Posterior vena cava (tissue), 2 donors: Measurements from ENCODE around the gene NTRK2. TPM values are rescaled to one million over a fixed set of nuclear protein-coding genes. Genes with fewer than 3 reads are reported as not detected.

ENCODE experiments used
- DNase-seq: peaks from one replicate; pipeline ENCODE4 v3.0.0-alpha.2; 2020; ENCODE audit warnings: low spot score
- intact Hi-C, 2 donors: fragments of 100-400 bp; cut with DNase I; formaldehyde crosslinking; loops; one replicate each; pipeline versions ENCODE4 v1.14.1 to v1.14.2; 2022 to 2023
- total RNA-seq, 2 donors: library from RNA; stranded (reverse); fragmentation: NEBNext Ultra II Directional; extraction: Animal tissue kit (Norgen Biotek cat#: 25700); gene quantifications; one replicate each; pipeline ENCODE4 v1.2.1, GENCODE V29; 2021
- donor health status: DM: yes; HTN: yes; CAD: no.
- donor health status: DM: yes; HTN: yes; CAD: no.

The NTRK2 gene
- total RNA-seq, 2 donors from 2014 or later, result 19.2 to 43.8 TPM

- DNase-seq, result no peak
These were observed 344.8 kb downstream of the NTRK2 start for GRCh38 chr9:85014292-85014691.

DNA sequence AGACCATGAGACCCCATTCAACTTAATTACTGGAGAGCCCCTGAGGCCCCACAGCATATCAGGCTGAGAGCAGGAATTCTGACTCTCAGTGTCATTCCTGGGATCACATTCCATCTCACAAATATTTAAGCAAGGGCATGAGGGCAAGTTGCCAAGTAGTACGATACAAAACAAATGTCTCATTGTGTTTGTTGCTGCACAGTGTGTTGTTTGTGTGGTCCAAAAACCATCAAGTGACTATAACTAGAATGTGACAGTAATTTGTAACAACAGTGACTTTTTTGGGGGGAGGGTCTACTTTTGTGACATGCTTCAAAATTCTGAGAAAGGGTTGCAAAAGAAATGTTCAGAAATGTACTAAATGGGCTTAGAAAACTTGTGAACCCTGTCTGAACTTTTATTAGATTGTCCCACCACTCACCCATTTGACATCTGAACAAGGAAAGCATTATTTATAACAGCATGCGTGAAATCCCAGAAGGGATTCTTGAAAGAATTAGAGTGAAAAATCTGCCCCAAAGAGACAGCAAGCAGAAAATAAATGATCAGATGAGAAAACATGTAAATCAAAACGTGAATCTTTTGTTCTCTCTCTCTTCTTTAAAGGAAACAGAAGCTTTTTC lies 347.0 kb downstream of the NTRK2 start:
- DNase-seq, result no peak
- intact Hi-C loops, result no loop called here

More at GRCh38 chr9:85014292-85014691, 344.8 kb downstream of the NTRK2 start:
- intact Hi-C loops, result no loop called here

DNA sequence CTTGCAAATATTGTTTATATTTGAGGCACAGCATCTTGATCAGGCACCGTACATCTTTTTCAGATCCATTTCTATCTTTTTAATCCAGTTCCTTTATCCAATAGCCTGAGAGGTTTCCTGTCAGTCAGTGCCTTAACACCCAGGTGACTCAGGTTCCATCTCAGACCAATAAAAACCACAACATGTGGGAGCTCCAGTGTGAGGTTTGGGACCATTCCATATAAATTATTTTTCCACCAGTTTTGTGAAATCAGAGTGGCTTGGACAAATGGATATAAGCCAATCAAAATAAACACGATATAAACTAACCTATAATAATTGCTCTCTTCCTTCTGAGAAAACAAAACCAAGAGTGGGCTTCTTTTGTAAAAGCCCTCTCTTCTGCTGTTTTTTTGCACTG lies 351.3 kb downstream of the NTRK2 start:
- DNase-seq, result no peak
- intact Hi-C loops, result no loop called here

- no peak for DNase-seq
- intact Hi-C loops, result no loop called here
These were observed 352.2 kb downstream of the NTRK2 start for GRCh38 chr9:85021686-85022085.

DNA sequence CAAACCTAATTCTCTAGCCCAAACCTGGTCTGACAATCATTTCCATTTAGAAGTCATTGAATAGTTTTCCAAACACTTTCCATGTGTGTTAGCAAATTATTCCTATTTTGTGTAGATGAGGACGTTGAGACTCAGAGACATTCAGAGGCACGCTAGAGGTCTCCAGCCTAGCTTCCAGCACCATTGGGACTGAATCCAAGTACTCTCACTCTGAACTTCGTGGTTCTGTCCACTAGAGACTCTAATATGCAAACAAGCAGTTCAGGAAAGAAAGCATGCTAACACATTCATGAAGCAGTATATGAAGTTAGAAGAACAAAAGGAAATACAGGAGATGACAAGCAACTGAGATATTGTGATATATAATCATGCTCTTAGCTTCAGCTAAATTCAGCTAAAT lies 354.8 kb downstream of the NTRK2 start:
- DNase-seq, result no peak
- intact Hi-C loops, result no loop called here

GRCh38 chr9:85025638-85026037 lies 356.1 kb downstream of the NTRK2 start:
- no peak for DNase-seq
- intact Hi-C loops, result no loop called here

DNA sequence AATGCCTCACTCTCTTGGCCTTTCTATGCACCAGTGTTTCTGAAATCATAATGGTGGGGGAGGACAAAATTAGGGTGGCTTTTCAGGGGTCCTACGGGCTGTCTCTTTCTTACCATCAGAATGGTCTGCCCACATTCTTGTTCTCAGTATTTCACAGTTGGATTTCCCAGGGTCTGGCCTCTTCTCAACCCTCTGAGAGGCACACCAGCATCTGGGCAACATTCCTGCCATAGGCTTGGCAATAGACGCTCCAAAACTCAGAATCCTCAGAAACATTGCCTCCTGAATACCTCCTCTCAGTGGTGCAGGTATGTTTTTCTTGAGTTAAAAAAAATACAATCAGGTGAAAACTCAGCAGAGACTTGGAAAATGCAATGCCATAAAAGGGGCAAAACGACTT lies 358.3 kb downstream of the NTRK2 start:
- no peak for DNase-seq
- intact Hi-C loops, result no loop called here

- intact Hi-C loops, result no loop called here
These were observed 360.8 kb downstream of the NTRK2 start for GRCh38 chr9:85030316-85030715.

DNA sequence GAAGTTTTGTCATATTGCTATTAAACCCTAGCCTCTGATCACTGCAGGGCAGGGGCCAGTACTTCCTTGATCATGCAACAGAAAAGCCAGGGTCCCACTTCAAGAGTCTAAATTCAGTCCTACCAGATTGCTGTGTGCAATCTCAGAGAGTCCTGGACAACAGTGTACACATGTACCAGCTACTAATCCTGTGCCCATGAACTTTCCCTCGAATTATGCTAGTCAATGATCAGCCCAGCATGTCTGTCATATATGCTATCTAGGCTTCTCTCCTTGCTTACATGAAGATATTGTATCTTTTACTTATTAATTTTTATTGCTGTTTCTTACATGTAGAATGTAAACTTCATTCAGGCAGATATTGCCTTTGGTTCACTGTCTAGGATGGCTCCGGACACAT lies 367.0 kb downstream of the NTRK2 start:
- intact Hi-C loops, result no loop called here
- DNase-seq, result no peak

More at GRCh38 chr9:85030316-85030715, 360.8 kb downstream of the NTRK2 start:
- DNase-seq, result no peak

GRCh38 chr9:85038061-85038460 lies 368.5 kb downstream of the NTRK2 start:
- intact Hi-C loops, result no loop called here
- DNase-seq, result no peak

DNA sequence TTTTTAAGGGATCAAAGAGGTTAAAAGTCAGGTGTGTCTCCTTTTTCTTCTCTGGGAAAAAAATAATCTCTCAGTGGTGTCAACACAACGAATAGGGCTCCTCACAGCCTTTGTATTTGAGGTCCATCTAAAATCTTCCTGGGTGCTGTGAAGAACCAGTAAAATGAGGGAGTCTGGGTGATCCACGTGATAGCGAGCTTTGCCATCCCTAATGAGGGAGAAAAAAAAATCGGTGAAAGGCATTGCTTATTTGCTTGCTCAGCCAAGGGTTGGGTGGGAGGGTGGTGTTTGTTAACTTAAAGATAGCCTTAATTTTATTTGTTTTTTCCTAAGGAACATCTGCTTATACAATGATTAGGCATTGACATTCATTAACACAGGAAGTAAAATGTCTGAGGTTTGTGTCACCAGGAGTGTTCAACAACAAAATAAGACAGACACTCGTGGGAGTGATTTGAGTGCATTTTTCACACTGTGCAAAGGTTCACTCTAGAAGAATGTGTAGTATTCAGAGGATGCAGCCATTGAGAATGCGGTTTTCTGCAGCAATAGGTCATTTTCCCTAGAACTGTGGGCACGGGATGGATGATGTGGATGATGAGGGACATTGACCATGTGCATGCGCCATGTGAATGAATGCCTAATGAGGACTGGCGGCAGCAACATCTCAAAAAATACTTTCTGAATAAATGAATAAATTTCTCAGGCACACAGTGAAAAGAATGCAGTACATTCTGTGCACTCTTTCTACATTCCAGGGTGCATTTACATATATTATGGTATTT lies 369.5 kb downstream of the NTRK2 start:
- intact Hi-C loops, result no loop called here
- DNase-seq, result no peak

GRCh38 chr9:85040146-85040545 lies 370.6 kb downstream of the NTRK2 start:
- intact Hi-C loops, result no loop called here
- DNase-seq, result no peak

- intact Hi-C loops, result no loop called here
- DNase-seq, result no peak
These were observed 371.4 kb downstream of the NTRK2 start for GRCh38 chr9:85040821-85041465.

DNA sequence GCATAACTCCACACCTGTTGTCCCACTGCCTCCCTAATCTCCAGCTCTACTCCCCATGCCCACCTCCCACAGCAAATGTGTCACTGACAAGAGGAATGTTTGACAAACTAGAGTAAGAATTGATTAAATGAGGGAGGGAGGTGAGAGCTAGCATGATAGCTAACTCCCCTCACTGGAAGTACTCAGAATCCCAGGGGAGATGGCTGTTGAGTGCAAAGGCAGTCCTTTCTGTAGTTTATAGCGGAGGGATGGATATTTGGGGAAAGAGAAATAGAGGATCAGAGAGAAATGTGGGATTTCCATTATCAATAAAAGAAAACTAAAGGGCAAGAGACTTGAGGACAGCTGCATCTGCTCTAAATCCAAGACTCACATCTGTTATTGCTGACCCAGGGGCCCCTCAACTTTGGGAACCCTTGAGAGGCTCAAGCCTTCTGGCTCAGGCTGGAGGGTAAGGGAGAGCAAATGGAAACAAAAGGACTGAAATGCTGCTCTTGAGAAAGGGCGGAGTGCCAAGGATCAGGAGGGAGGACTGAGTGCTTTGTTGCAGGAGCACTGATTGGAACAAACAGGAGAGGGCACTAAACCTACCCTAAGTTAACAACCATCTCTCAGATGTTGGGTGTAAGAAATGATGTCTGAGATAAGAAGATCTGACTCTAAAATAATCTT lies 372.1 kb downstream of the NTRK2 start:
- intact Hi-C loops, result no loop called here
- no peak for DNase-seq

DNA sequence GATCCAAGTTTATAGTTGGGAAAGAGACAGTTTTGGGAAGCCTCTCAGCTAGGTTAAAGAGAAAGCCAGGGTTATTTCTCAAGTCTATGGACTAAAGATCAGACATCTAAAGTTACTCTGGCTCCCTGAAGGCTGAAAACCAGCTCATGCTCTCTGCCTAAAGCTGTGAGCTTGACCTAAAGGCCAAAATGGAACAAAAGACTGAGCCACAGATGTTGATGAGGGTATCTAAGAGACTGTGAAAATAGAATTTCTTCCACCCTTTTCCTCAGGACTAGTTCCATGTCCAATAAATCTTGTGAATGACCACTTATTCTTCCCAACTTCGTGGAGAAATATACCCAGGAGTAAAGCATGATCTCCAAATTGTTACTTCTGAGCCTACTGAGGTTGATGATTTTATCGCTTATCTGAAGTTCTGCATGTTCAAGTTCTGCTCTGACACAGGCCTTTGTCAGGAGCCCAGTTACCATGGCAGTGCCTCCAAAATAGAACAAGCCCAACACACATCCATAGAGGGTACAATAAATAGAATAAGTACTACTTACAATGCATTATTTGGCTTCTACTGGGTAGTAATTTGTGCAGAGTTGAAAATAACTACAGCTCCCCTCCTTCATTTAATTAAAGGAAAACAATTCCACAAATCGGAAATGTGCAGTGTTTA lies 373.6 kb downstream of the NTRK2 start:
- DNase-seq, result no peak
- intact Hi-C loops, result no loop called here

DNA sequence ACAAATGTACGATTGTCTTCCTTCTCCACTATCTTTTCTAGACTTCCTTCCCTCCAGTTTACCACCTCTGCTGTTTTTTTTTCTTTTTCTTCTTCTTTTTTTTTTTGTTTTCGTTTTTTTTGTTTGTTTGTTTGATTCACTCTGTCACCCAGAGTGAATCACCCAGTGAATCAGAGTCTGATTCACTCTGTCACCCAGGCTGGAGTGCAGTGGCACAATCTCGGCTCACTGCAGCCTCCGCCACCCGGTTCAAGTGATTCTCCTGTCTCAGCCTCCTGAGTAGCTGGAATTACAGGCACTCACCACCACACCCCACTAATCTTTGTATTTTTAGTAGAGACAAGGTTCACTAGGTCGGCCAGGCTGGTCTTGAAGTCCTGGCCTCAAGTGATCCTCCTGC lies 375.7 kb downstream of the NTRK2 start:
- DNase-seq, result no peak
- intact Hi-C loops, result no loop called here

GRCh38 chr9:85046475-85046874 lies 376.9 kb downstream of the NTRK2 start:
- no peak for DNase-seq
- intact Hi-C loops, result no loop called here

- intact Hi-C loops, result loop anchor here in 1 of 2 donors (5.0 kb wide), 1 partner anchor 736 kb away; no protein-coding TSS in a partner anchor
These were observed 383.8 kb downstream of the NTRK2 start for GRCh38 chr9:85053206-85053786.

GRCh38 chr9:85054017-85054416 lies 384.5 kb downstream of the NTRK2 start:
- intact Hi-C loops, result loop anchor here in 1 of 2 donors (5.0 kb wide), 1 partner anchor 737 kb away; no protein-coding TSS in a partner anchor
- no peak for DNase-seq

More at GRCh38 chr9:85053206-85053786, 383.8 kb downstream of the NTRK2 start:
- DNase-seq, result no peak
